GM12878 (cell line): ENCODE data around the gene COL23A1. TPM values are rescaled to one million over a fixed set of nuclear protein-coding genes. Genes with fewer than 3 reads are reported as not detected.

Source experiments
- ATAC-seq: fragments of 200-7000 bp; cut with Tn5 transposase; 3 replicates; pipeline ENCODE4 v1.9.1; 2020; ENCODE audit warnings: mild to moderate bottlenecking, moderate library complexity
- BruUV-seq: library from RNA; stranded (reverse); fragments of 400-500 nt; replicated peaks from 2 replicates; lab custom pipeline; 2021; lab: Mats Ljungman, UMichigan
- CTCF ChIA-PET: fragments of 300-600 bp; sonication (Branson Sonifier 250); formaldehyde crosslinking; extraction: SDS; loops from one replicate; lab custom pipeline; 2021; ENCODE audit warnings: inconsistent platforms; lab: Yijun Ruan, JAX
- POLR2A ChIA-PET: fragments of 350-600 bp; formaldehyde crosslinking; extraction: SDS; loops from one replicate; lab custom pipeline; 2021; ENCODE audit warnings: inconsistent platforms; lab: Charles Lee
- RAD21 ChIA-PET: fragments of 300-600 bp; sonication (Branson Sonifier 250); formaldehyde crosslinking; loops from one replicate; lab custom pipeline; 2023; ENCODE audit warnings: antibody characterized with exemption; ENCODE audit not compliant: unreplicated experiment; lab: Charles Lee
- SMC1A ChIA-PET: fragments of 300-600 bp; sonication (Branson Sonifier 250); formaldehyde crosslinking; loops from one replicate; lab custom pipeline; 2023; ENCODE audit not compliant: unreplicated experiment, uncharacterized antibody; lab: Charles Lee
- DNase-seq: peaks from one replicate; pipeline ENCODE4 v3.0.0-alpha.2; 2011; ENCODE audit warnings: low read depth, low spot score
- FAIRE-seq: peaks from 3 replicates; lab custom pipeline; 2011; peaks lifted over from hg19 to GRCh38; lab: Jason Lieb, UNC
- H2AFZ ChIP-seq: 2 replicates; pipeline ENCODE4 v1.6.0; 2011; ENCODE audit warnings: low read depth, low read length, control low read depth; ENCODE audit not compliant: control insufficient read depth
- H3K27ac ChIP-seq: 2 replicates; pipeline ENCODE4 v1.5.1; 2011; ENCODE audit warnings: control low read depth; ENCODE audit not compliant: control insufficient read depth, insufficient read depth
- H3K27me3 ChIP-seq, 2 experiments: replicated peaks in 1 of 2; 2 replicates each; pipeline versions ENCODE4 v1.6.0 to v1.6.1; 2011; ENCODE audit warnings: low read length in 1 of 2; ENCODE audit not compliant: control insufficient read depth in 2 of 2, insufficient read depth in 2 of 2
- H3K36me3 ChIP-seq, 2 experiments: 2 replicates each; pipeline ENCODE4 v1.5.1; 2011; ENCODE audit warnings: low read length in 1 of 2; ENCODE audit not compliant: control insufficient read depth in 2 of 2, insufficient read depth in 2 of 2
- H3K4me1 ChIP-seq: 2 replicates; pipeline ENCODE4 v1.6.1; 2011; ENCODE audit warnings: mild to moderate bottlenecking, low read length, moderate library complexity, mixed read lengths; ENCODE audit not compliant: control insufficient read depth, insufficient read depth
- H3K4me2 ChIP-seq: 2 replicates; pipeline ENCODE4 v1.6.0; 2011; ENCODE audit warnings: control low read depth; ENCODE audit not compliant: control insufficient read depth, insufficient read depth
- H3K4me3 ChIP-seq: fragments of 200-600 bp; sonication (generic); 2 replicates; pipeline ENCODE4 v1.5.1; 2016
- H3K79me2 ChIP-seq: 2 replicates; pipeline ENCODE4 v1.6.0; 2011; ENCODE audit warnings: low read length; ENCODE audit not compliant: control insufficient read depth, insufficient read depth
- H3K9ac ChIP-seq: 2 replicates; pipeline ENCODE4 v1.8.0; 2011; ENCODE audit warnings: low read length, control low read depth, mixed read lengths; ENCODE audit not compliant: control insufficient read depth, insufficient read depth
- H3K9me3 ChIP-seq: replicated peaks from 3 replicates; pipeline ENCODE4 v1.5.1; 2011; ENCODE audit warnings: mild to moderate bottlenecking, low read length; ENCODE audit not compliant: control insufficient read depth, insufficient read depth
- H4K20me1 ChIP-seq: 2 replicates; pipeline ENCODE4 v1.6.0; 2011; ENCODE audit not compliant: control insufficient read depth, insufficient read depth
- BRCA1 ChIP-seq: IDR thresholded peaks from 2 replicates; pipeline ENCODE4 v1.6.1; 2011; ENCODE audit warnings: low read depth, low read length, improper control_type of control experiment
- HCFC1 ChIP-seq: fragments of 150-350 bp; IDR thresholded peaks from 2 replicates; pipeline ENCODE4 v1.6.1; 2014; ENCODE audit warnings: low read length
- MAX ChIP-seq: IDR thresholded peaks from 2 replicates; pipeline ENCODE4 v1.6.1; 2012; ENCODE audit warnings: low read depth, low read length, improper control_type of control experiment
- MXI1 ChIP-seq: fragments of 150-350 bp; IDR thresholded peaks from 2 replicates; pipeline ENCODE4 v1.6.1; 2011; ENCODE audit warnings: low read depth, mild to moderate bottlenecking, inconsistent platforms, low read length, improper control_type of control experiment
- RB1 ChIP-seq: fragments of 450-650 bp; formaldehyde crosslinking; IDR thresholded peaks from 2 replicates; pipeline ENCODE4 v1.6.1; 2017; ENCODE audit warnings: mild to moderate bottlenecking, borderline replicate concordance
- TARDBP ChIP-seq: IDR thresholded peaks from 2 replicates; pipeline ENCODE4 v1.6.1; 2016; ENCODE audit warnings: borderline replicate concordance
- TCF12 ChIP-seq: IDR thresholded peaks from 2 replicates; pipeline ENCODE4 v1.6.1; 2011; ENCODE audit warnings: low read depth, mild to moderate bottlenecking, low read length
- WGBS: methylation state at CpG from one replicate; pipeline ENCODE4 v1.1.6; 2016; ENCODE audit warnings: low lambda C conversion rate; ENCODE audit not compliant: insufficient replicate concordance, insufficient coverage; ENCODE audit errors: missing lambda C conversion rate; 5-methylcytosine and 5-hydroxymethylcytosine counted together
- in situ Hi-C: fragments of 300-500 bp; cut with MboI; formaldehyde crosslinking; loops from 9 replicates; pipeline ENCODE4 v1.14.3; 2018; ENCODE audit warnings: mixed read lengths
- intact Hi-C: fragments of 100-400 bp; cut with micrococcal nuclease; formaldehyde crosslinking; loops from one replicate; pipeline ENCODE4 v1.14.2; 2022; ENCODE audit not compliant: unreplicated experiment
- polyA plus RNA-seq, 11 experiments: library from polyadenylated mRNA; depleted of rRNA in 4 of 11; unstranded in 6 of 11; stranded (reverse) in 5 of 11; fragments of >200 nt; fragmentation: Nextera tagmentation in 4 of 11; fragmentation: Illumina TruSeq in 1 of 11; extraction: Ambion mirVana in 4 of 11; extraction: Trizol in 1 of 11; gene quantifications; 1 replicate in 1 of 11; 2 replicates in 10 of 11; pipeline versions ENCODE4 v1.2.1 to v1.2.3, GENCODE V29; 2011 to 2016; ENCODE audit warnings: inconsistent platforms in 2 of 11, missing spikeins in 2 of 11, low read depth in 1 of 11
- total RNA-seq, 4 experiments: library from RNA; depleted of rRNA in 3 of 4; stranded (reverse); fragments of >200 nt in 3 of 4; fragmentation: Illumina TruSeq in 1 of 4; extraction: Trizol in 1 of 4; gene quantifications; 2 replicates each; pipeline versions ENCODE4 v1.2.1 to v1.2.3, GENCODE V29; 2013 to 2021
- TF ChIP-seq, protein P1 (sequence below): IDR thresholded peaks from 2 replicates; pipeline ENCODE4 v1.6.1; 2011; ENCODE audit warnings: borderline replicate concordance, low read depth, mild to moderate bottlenecking, moderate library complexity, mixed read lengths, low read length; ENCODE audit not compliant: insufficient read depth; ENCODE audit errors: extremely low read length
- TF ChIP-seq, protein P2 (sequence below): fragments of 450-650 bp; IDR thresholded peaks from 2 replicates; pipeline ENCODE4 v1.6.1; 2017; ENCODE audit warnings: mild to moderate bottlenecking, moderate library complexity

COL23A1 gene
- total and polyA plus RNA-seq, 10 of the 15 experiments (the other 5 are each of a cell fraction or from before 2014, with no cell fraction given), result 0.03 to 0.83 (median 0.09) TPM; not detected in 5

DNA sequence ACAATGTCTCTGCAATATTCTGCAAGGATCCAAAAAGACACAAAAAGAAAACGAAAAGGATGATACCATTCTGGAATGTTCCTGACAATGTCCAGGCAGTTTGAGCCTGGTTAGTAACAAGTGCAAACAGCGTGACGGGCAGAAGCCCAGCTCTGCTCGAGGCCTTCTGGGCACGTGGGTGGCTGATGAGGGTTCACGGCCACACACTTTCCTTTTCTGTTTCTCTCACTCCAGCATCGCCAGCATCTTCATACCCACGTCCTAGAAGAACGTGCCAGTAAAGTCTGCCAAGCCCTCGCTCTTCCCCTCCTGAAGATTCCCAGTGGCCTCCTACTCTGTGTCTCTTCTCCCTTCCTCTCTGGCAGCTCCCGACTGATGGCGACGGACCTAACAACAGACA lies 36.7 kb downstream of the COL23A1 start:
- Histone ChIP-seq H3K4me1 (no peaks in the 10 kb centered on the region), H3K79me2 (no peaks in the 10 kb centered on the region), H3K27me3 (no peaks in the 10 kb centered on the region), H3K36me3 (no peaks in the 10 kb centered on the region), H2AFZ (no peak overlapping the region), H3K4me2 (no peak overlapping the region), H3K4me3 (no peak overlapping the region), H3K9ac (no peak overlapping the region), H3K27ac (no peak overlapping the region), H3K9me3 (no peaks in the 10 kb centered on the region), H4K20me1 (no peaks in the 10 kb centered on the region)
- WGBS, result 33% methylated on average over 13 of the region's 13 CpGs
- BruUV-seq, result no TSS peak
- intact Hi-C loops (no loop called here), in situ Hi-C loops (loop anchor here (5.0 kb wide), 1 partner anchor 276 kb away; no protein-coding TSS in a partner anchor)
- SMC1A ChIA-PET, result no interaction called here
- RAD21 ChIA-PET, result no interaction called here
- no peak for DNase-seq
- no peak for ATAC-seq
- POLR2A ChIA-PET, result no interaction called here
- CTCF ChIA-PET, result interaction anchor here (1.7 kb wide), 1 partner anchor 319 kb away, joined by 5 read pairs; no protein-coding TSS in a partner anchor
- no peak for TF ChIP-seq TARDBP
- no peak for FAIRE-seq

- ChIA-PET SMC1A (interaction anchor here (1.4 to 1.5 kb wide), 2 partner anchors 266 to 317 kb away, joined by 3 to 4 read pairs; no protein-coding TSS in a partner anchor), CTCF (interaction anchor here (0.6 to 3.3 kb wide), 5 partner anchors 91 to 277 kb away, joined by 3 to 15 read pairs (median 6); no protein-coding TSS in a partner anchor), RAD21 (no interaction called here), POLR2A (no interaction called here)
- no peak overlapping the region for H3K27ac ChIP-seq
- no peaks in the 10 kb centered on the region for H4K20me1 ChIP-seq
- WGBS, result 74% methylated on average over 7 of the region's 7 CpGs
- in situ Hi-C loops, result loop anchor here (5.0 kb wide), 1 partner anchor 274 kb away; no protein-coding TSS in a partner anchor
- no peak for DNase-seq
- no peaks in the 10 kb centered on the region for H3K4me1 ChIP-seq
- no peak for FAIRE-seq
- H3K4me3 ChIP-seq, result no peak overlapping the region
- BruUV-seq, result no TSS peak
- no peaks in the 10 kb centered on the region for H3K27me3 ChIP-seq
- intact Hi-C loops, result loop anchor here (1.0 to 2.0 kb wide), 2 partner anchors 271 to 317 kb away; no protein-coding TSS in a partner anchor
- TF ChIP-seq MAX, result no peak
- TF ChIP-seq, protein P1, sequence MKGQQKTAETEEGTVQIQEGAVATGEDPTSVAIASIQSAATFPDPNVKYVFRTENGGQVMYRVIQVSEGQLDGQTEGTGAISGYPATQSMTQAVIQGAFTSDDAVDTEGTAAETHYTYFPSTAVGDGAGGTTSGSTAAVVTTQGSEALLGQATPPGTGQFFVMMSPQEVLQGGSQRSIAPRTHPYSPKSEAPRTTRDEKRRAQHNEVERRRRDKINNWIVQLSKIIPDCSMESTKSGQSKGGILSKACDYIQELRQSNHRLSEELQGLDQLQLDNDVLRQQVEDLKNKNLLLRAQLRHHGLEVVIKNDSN, result no peak
- TF ChIP-seq MXI1, result no peak
- TF ChIP-seq HCFC1, result no peak
- TF ChIP-seq TCF12, result no peak
- TF ChIP-seq, protein P2, sequence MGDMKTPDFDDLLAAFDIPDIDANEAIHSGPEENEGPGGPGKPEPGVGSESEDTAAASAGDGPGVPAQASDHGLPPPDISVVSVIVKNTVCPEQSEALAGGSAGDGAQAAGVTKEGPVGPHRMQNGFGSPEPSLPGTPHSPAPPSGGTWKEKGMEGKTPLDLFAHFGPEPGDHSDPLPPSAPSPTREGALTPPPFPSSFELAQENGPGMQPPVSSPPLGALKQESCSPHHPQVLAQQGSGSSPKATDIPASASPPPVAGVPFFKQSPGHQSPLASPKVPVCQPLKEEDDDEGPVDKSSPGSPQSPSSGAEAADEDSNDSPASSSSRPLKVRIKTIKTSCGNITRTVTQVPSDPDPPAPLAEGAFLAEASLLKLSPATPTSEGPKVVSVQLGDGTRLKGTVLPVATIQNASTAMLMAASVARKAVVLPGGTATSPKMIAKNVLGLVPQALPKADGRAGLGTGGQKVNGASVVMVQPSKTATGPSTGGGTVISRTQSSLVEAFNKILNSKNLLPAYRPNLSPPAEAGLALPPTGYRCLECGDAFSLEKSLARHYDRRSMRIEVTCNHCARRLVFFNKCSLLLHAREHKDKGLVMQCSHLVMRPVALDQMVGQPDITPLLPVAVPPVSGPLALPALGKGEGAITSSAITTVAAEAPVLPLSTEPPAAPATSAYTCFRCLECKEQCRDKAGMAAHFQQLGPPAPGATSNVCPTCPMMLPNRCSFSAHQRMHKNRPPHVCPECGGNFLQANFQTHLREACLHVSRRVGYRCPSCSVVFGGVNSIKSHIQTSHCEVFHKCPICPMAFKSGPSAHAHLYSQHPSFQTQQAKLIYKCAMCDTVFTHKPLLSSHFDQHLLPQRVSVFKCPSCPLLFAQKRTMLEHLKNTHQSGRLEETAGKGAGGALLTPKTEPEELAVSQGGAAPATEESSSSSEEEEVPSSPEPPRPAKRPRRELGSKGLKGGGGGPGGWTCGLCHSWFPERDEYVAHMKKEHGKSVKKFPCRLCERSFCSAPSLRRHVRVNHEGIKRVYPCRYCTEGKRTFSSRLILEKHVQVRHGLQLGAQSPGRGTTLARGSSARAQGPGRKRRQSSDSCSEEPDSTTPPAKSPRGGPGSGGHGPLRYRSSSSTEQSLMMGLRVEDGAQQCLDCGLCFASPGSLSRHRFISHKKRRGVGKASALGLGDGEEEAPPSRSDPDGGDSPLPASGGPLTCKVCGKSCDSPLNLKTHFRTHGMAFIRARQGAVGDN, result no peak
- TF ChIP-seq BRCA1, result no peak
- TF ChIP-seq RB1, result no peak
- no peaks in the 10 kb centered on the region for H3K9me3 ChIP-seq
- H3K36me3 ChIP-seq, result no peaks in the 10 kb centered on the region
- H3K9ac ChIP-seq, result no peak overlapping the region
- H3K79me2 ChIP-seq, result no peaks in the 10 kb centered on the region
- no peak overlapping the region for H2AFZ ChIP-seq
- ATAC-seq, result no peak
- H3K4me2 ChIP-seq, result no peak overlapping the region
Observed at GRCh38 chr5:178551468-178551867, 38.7 kb downstream of the COL23A1 start.
